RWPE1 (cell line): Measurements from ENCODE around the gene ICA1L.

ENCODE experiments used
- CTCF ChIA-PET: fragments of 350-600 bp; sonication (Branson Sonifier 250); formaldehyde crosslinking; extraction: SDS; loops from one replicate; lab custom pipeline; 2021; lab: Yijun Ruan, JAX
- POLR2A ChIA-PET: fragments of 400-600 bp; formaldehyde crosslinking; extraction: SDS; loops from one replicate; lab custom pipeline; 2020; ENCODE audit warnings: antibody characterized with exemption; ENCODE audit not compliant: low non-redundant PET; lab: Yijun Ruan, JAX
- DNase-seq: peaks from one replicate; pipeline ENCODE4 v3.0.0; 2012; ENCODE audit warnings: low spot score
- H3K27ac ChIP-seq: fragments of 450-650 bp; 2 replicates; pipeline ENCODE4 v1.5.1; 2017
- TF ChIP-seq, protein P1 (sequence below): fragments of 450-650 bp; conservative IDR thresholded peaks from 2 replicates; pipeline ENCODE4 v1.5.1; 2017; ENCODE audit warnings: low read depth, mild to moderate bottlenecking

Gene ICA1L

DNA sequence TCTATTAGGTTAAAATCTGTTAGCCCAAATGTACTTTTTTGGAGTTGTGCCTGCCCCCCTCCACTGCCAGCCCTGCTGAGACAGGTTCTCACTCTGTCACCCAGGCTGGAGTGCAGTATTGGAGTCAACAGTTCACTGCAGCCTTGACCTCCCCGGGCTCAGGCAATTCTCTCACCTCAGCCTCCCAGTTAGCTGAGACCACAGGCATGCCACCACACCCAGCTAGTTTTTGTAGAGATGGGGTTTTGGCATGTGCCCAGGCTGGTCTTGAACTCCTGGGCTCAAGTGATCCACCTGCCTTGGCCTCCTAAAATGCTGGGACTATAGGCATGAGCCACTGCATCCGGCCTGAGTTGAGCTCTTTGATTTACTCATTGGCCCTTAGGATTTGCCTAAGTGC lies 110.7 kb downstream of the ICA1L start:
- ChIA-PET POLR2A (no interaction called here), CTCF (no interaction called here)
- TF ChIP-seq, protein P1, sequence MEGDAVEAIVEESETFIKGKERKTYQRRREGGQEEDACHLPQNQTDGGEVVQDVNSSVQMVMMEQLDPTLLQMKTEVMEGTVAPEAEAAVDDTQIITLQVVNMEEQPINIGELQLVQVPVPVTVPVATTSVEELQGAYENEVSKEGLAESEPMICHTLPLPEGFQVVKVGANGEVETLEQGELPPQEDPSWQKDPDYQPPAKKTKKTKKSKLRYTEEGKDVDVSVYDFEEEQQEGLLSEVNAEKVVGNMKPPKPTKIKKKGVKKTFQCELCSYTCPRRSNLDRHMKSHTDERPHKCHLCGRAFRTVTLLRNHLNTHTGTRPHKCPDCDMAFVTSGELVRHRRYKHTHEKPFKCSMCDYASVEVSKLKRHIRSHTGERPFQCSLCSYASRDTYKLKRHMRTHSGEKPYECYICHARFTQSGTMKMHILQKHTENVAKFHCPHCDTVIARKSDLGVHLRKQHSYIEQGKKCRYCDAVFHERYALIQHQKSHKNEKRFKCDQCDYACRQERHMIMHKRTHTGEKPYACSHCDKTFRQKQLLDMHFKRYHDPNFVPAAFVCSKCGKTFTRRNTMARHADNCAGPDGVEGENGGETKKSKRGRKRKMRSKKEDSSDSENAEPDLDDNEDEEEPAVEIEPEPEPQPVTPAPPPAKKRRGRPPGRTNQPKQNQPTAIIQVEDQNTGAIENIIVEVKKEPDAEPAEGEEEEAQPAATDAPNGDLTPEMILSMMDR = no peak
- no peak for DNase-seq
- no peak overlapping the region for H3K27ac ChIP-seq

DNA sequence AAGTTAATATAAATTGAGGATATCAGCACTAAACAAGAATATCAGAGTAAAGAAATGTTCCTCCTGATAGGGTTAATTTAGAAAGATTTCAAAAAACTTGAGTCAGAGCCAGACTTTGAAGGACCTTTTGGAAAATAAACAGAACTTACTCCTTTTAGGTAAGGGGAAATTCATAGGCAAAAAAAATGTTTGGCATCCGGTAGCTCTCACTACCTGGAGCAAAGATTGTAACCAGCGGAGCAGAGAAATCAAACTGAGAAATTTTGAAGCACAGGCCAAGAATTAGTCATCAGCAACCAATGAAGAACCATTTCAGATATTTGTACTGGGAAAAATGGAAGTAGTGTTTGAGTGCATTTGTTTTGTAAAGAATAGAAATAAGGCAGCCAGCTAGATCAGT lies 113.0 kb downstream of the ICA1L start:
- DNase-seq = no peak
- ChIA-PET POLR2A (no interaction called here), CTCF (interaction anchor here (0.6 kb wide), 1 partner anchor 37 kb away, joined by 4 read pairs; no protein-coding TSS in a partner anchor)
- H3K27ac ChIP-seq = no peak overlapping the region
- TF ChIP-seq, protein P1 = no peak

DNA sequence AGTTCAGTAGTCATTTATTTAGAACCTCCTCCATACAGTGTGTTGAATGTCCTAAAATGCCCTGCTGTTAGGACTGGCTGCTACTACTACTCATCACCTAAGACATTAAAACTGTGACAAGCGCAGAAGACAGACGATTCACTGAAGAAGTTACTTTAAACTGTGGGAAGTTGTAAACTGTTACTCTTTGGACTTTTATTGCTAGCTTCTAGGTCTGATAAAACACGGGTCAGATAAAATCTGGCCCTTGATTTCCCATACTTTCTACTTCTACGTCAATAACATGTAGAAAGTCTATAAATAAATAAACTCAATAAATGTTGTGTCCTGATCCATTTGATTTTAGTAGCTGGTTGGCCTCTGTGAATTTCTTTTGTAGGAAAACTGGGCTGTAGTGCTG lies 113.4 kb downstream of the ICA1L start:
- TF ChIP-seq, protein P1 = no peak
- DNase-seq = no peak
- ChIA-PET CTCF (no interaction called here), POLR2A (no interaction called here)
- H3K27ac ChIP-seq = no peak overlapping the region

DNA sequence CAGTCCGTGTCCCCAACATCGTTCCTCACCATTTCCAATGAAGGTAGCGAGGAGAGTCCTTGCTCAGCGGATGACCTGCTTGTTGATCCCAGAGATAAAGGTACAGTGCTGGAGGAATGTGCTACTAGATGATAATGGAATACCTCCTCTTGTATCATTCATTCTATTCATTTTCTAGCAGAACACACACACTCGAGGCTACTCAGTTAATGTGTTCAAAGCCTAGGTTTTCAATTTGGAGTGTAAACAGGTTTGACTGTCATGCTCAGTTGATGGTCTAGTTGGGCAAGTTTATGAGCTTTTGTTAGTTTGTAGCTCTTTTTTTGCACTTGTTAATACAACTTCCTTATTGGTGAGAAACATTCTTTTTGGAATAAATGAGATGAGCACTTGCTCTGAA lies 114.2 kb downstream of the ICA1L start:
- no peak for DNase-seq
- ChIA-PET POLR2A (no interaction called here), CTCF (no interaction called here)
- H3K27ac ChIP-seq = no peak overlapping the region
- TF ChIP-seq, protein P1 = no peak

DNA sequence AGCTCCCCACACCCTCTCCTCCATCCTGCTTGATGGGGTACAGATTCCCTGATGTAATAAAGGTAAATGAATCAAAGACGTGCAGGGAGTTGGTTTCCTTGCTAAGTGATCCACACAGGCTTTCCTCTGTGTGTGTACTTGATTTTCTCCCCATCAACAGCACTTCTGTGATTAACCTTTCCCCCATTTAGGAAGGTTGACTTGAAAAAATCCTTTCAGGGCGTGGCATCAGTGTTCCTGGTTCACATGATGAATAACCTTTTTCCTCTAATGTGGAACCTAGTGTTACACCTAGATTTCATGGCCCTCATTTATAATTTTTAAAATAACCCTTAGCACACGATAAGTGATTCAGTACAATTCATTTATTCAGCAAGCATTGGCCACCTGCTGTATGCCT lies 115.0 kb downstream of the ICA1L start:
- ChIA-PET CTCF (no interaction called here), POLR2A (no interaction called here)
- DNase-seq = no peak
- TF ChIP-seq, protein P1 = no peak
- no peak overlapping the region for H3K27ac ChIP-seq

DNA sequence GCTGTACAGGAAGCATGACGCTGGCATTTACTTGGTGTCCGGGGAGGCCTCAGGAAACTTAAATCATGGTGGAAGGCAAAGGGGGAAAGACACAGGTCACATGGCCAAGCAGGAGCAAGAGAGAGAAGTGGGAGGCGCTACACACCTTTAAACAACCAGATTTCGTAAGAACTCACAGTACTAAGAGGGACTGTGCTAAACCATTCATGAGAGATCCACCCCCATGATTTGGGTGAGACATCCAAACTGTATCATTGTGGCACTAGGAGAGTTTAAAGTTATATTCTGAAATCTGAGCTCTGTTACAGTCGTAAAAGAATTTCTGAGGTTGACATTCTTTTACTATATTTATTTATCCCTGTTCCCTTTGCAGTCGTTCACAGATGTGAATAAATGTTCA lies 116.6 kb downstream of the ICA1L start:
- TF ChIP-seq, protein P1 = no peak
- H3K27ac ChIP-seq = no peak overlapping the region
- no peak for DNase-seq
- ChIA-PET CTCF (no interaction called here), POLR2A (no interaction called here)
